ENCODE data around the gene OBP2B. TPM values are rescaled to one million over a fixed set of nuclear protein-coding genes. Genes with fewer than 3 reads are reported as not detected.

Gene OBP2B
- total RNA-seq, 4 donors from 2014 or later = 2.6 to 11.7 (median 7.1) TPM

GRCh38 chr9:133202688-133203453 is 6.2 kb downstream of the OBP2B start:
- no peaks in the 10 kb centered on the region for H3K36me3 ChIP-seq
- TF ChIP-seq CTCF (IDR thresholded peaks at IDR 0.05) (no peak), POLR2A (IDR thresholded peaks at IDR 0.05) (no peak), POLR2AphosphoS5 (IDR thresholded peaks at IDR 0.05) (no peak), EP300 (IDR thresholded peaks at IDR 0.05) (no peak)
- DNase-seq (ENCODE audit: low spot score in 2 of 2) = peak in 1 of 2 donors; percentile 55
- H3K27ac ChIP-seq = no peak overlapping the region
- H3K27me3 ChIP-seq = peaks cover 18% of the 10 kb centered on the region
- WGBS = 92% methylated on average over 14 of the region's 14 CpGs
- no peak overlapping the region for H3K4me3 ChIP-seq
- H3K9me3 ChIP-seq = no peaks in the 10 kb centered on the region
- H3K4me1 ChIP-seq = no peaks in the 10 kb centered on the region

GRCh38 chr9:133202145-133202513 is 6.9 kb downstream of the OBP2B start:
- 84% methylated on average over 6 of the region's 11 CpGs for WGBS
- H3K27ac ChIP-seq = no peak overlapping the region
- H3K9me3 ChIP-seq = no peaks in the 10 kb centered on the region
- no peak for DNase-seq (ENCODE audit: low spot score in 2 of 2)
- H3K4me1 ChIP-seq = no peaks in the 10 kb centered on the region
- no peak for TF ChIP-seq CTCF (IDR thresholded peaks at IDR 0.05)
- no peak for TF ChIP-seq POLR2A (IDR thresholded peaks at IDR 0.05)
- no peak for TF ChIP-seq EP300 (IDR thresholded peaks at IDR 0.05)
- TF ChIP-seq POLR2AphosphoS5 (IDR thresholded peaks at IDR 0.05) = no peak
- H3K4me3 ChIP-seq = no peak overlapping the region
- H3K27me3 ChIP-seq = peaks cover 16% of the 10 kb centered on the region
- no peaks in the 10 kb centered on the region for H3K36me3 ChIP-seq

GRCh38 chr9:133201424-133202144 is 7.5 kb downstream of the OBP2B start:
- Histone ChIP-seq H3K27ac (no peak overlapping the region), H3K4me1 (no peaks in the 10 kb centered on the region), H3K4me3 (no peak overlapping the region), H3K36me3 (no peaks in the 10 kb centered on the region), H3K27me3 (peaks cover 13% of the 10 kb centered on the region), H3K9me3 (no peaks in the 10 kb centered on the region)
- DNase-seq (ENCODE audit: low spot score in 2 of 2) = no peak
- TF ChIP-seq POLR2AphosphoS5 (IDR thresholded peaks at IDR 0.05) (no peak), POLR2A (IDR thresholded peaks at IDR 0.05) (no peak), EP300 (IDR thresholded peaks at IDR 0.05) (no peak), CTCF (IDR thresholded peaks at IDR 0.05) (no peak)
- WGBS = 71% methylated on average over 11 of the region's 13 CpGs

- WGBS = 85% methylated on average over 17 of the region's 17 CpGs
- no peaks in the 10 kb centered on the region for H3K36me3 ChIP-seq
- no peaks in the 10 kb centered on the region for H3K9me3 ChIP-seq
- H3K27ac ChIP-seq = no peak overlapping the region
- peaks cover 15% of the 10 kb centered on the region for H3K27me3 ChIP-seq
- H3K4me1 ChIP-seq = no peaks in the 10 kb centered on the region
- DNase-seq (ENCODE audit: low spot score in 2 of 2) = no peak
- TF ChIP-seq EP300 (IDR thresholded peaks at IDR 0.05) = no peak
- TF ChIP-seq POLR2A (IDR thresholded peaks at IDR 0.05) = no peak
- no peak for TF ChIP-seq CTCF (IDR thresholded peaks at IDR 0.05)
- TF ChIP-seq POLR2AphosphoS5 (IDR thresholded peaks at IDR 0.05) = no peak
- H3K4me3 ChIP-seq = no peak overlapping the region
These were observed 8.4 kb downstream of the OBP2B start for GRCh38 chr9:133200631-133201030.

GRCh38 chr9:133199648-133200321 is 9.3 kb downstream of the OBP2B start:
- H3K27me3 ChIP-seq = peaks cover 16% of the 10 kb centered on the region
- no peak for DNase-seq (ENCODE audit: low spot score in 2 of 2)
- H3K27ac ChIP-seq = peak overlapping the region; percentile 26
- no peaks in the 10 kb centered on the region for H3K4me1 ChIP-seq
- peak overlapping the region; percentile 45 for H3K4me3 ChIP-seq
- no peaks in the 10 kb centered on the region for H3K36me3 ChIP-seq
- WGBS = 38% methylated on average over 31 of the region's 44 CpGs
- TF ChIP-seq EP300 (IDR thresholded peaks at IDR 0.05) = no peak
- no peak for TF ChIP-seq CTCF (IDR thresholded peaks at IDR 0.05)
- no peak for TF ChIP-seq POLR2AphosphoS5 (IDR thresholded peaks at IDR 0.05)
- TF ChIP-seq POLR2A (IDR thresholded peaks at IDR 0.05) = no peak
- H3K9me3 ChIP-seq = no peaks in the 10 kb centered on the region

Data from suprapubic skin (tissue), 4 donors.